Gastrocnemius medialis (tissue), 4 donors: Measurements from ENCODE around the gene SLC24A4. TPM values are rescaled to one million over a fixed set of nuclear protein-coding genes. Genes with fewer than 3 reads are reported as not detected.

Source experiments
- ATAC-seq, 2 donors: fragments of 150-250 bp; one replicate each; pipeline ENCODE4 v1.9.1; 2016
- DNase-seq, 2 donors: peaks; one replicate each; pipeline ENCODE4 v3.0.0-alpha.2; 2019
- H3K27ac ChIP-seq, 4 donors: fragments of 200-600 bp; sonication (generic); 1 replicate in 1 of 4; 2 replicates in 3 of 4; pipeline ENCODE4 v1.5.1; 2016 to 2018; ENCODE audit warnings: mild to moderate bottlenecking in 2 of 4, moderate library complexity in 1 of 4
- H3K27me3 ChIP-seq, 3 donors: fragments of 200-600 bp; sonication (generic) in 2 of 3; 1 replicate in 1 of 3; 2 replicates in 2 of 3; pipeline versions ENCODE4 v1.5.1 to v1.6.0; 2016 to 2019; ENCODE audit warnings: mild to moderate bottlenecking in 1 of 3, moderate library complexity in 1 of 3
- H3K36me3 ChIP-seq, 2 donors: fragments of 200-600 bp; sonication (generic) in 1 of 2; one replicate each; pipeline ENCODE4 v1.5.1; 2017 to 2018
- H3K4me1 ChIP-seq, 2 donors: fragments of 200-600 bp; sonication (generic) in 1 of 2; one replicate each; pipeline ENCODE4 v1.5.1; 2016 to 2017; ENCODE audit warnings: mild to moderate bottlenecking in 2 of 2
- H3K4me3 ChIP-seq, 4 donors: fragments of 200-600 bp; sonication (generic) in 3 of 4; 1 replicate in 1 of 4; 2 replicates in 3 of 4; pipeline ENCODE4 v1.5.1; 2016 to 2019; ENCODE audit warnings: mild to moderate bottlenecking in 2 of 4
- H3K9me3 ChIP-seq, 3 donors: fragments of 200-600 bp; sonication (generic) in 2 of 3; 1 replicate in 1 of 3; 2 replicates in 2 of 3; pipeline ENCODE4 v1.5.1; 2016 to 2019
- POLR2A ChIP-seq, 2 donors: fragments of 450-650 bp; IDR thresholded peaks; one replicate each; pipeline ENCODE4 v1.6.1; 2017; ENCODE audit warnings: antibody characterized with exemption in 2 of 2, mild to moderate bottlenecking in 2 of 2, moderate library complexity in 2 of 2
- in situ Hi-C, 4 donors: fragments of 200-750 bp; cut with MboI; loops; one replicate each; pipeline versions ENCODE4 v1.15.0 to v1.8.0; 2017; ENCODE audit warnings: low sequenced_read_pairs in 4 of 4
- intact Hi-C: fragments of 100-400 bp; cut with DNase I; formaldehyde crosslinking; loops from one replicate; pipeline ENCODE4 v1.15.1; 2023; ENCODE audit warnings: low total_unique reads
- total RNA-seq, 4 donors: library from RNA; depleted of rRNA; stranded (reverse); fragments of >200 nt; gene quantifications; one replicate each; pipeline versions ENCODE4 v1.1.0 to v1.2.3, GENCODE V29; 2016
- TF ChIP-seq, protein P1 (sequence below), 5 experiments: fragments of 450-650 bp in 3 of 5; fragments of 200-600 bp in 2 of 5; sonication (generic) in 2 of 5; IDR thresholded peaks in 4 of 5; conservative IDR thresholded peaks in 1 of 5; 1 replicate in 4 of 5; 2 replicates in 1 of 5; pipeline ENCODE4 v1.5.1; 2016 to 2019; ENCODE audit warnings: antibody characterized with exemption in 5 of 5, mild to moderate bottlenecking in 3 of 5, moderate library complexity in 3 of 5

SLC24A4 gene
- total RNA-seq, 4 donors from 2014 or later = 0.07 to 0.76 (median 0.50) TPM

DNA sequence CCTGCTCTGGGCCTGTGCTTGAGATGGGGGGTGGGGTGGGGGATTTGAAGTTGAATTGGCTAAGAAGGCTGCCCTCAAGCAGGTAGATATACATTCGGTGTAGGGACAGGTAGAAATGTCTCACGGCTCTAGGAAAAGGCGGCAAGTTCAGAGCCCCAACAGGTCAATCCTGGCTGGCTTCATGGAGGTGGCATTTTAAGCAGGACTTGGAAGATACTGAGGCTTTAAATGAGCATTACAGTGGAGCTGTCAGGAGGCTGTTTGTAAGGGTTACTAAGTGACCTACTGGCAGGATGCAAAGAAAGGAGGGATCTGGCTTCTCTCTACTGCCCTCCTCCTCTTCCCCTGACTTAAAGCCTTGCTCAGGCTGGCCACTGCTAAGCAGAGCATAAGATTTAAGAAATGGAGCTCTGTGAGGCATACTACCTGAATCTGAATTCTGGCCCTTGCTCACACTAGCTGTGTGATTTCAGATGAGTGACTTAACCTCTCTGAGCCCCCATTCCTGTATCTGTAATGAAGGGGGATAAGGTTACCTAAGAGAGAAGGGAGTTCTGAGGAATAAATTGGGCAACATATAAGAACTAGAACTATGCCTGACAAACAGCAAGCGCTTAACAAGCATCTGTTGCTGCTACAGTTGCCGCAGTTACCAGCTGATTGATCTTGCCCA is 61.6 kb downstream of the SLC24A4 start:
- ATAC-seq = no peak
- TF ChIP-seq, protein P1, sequence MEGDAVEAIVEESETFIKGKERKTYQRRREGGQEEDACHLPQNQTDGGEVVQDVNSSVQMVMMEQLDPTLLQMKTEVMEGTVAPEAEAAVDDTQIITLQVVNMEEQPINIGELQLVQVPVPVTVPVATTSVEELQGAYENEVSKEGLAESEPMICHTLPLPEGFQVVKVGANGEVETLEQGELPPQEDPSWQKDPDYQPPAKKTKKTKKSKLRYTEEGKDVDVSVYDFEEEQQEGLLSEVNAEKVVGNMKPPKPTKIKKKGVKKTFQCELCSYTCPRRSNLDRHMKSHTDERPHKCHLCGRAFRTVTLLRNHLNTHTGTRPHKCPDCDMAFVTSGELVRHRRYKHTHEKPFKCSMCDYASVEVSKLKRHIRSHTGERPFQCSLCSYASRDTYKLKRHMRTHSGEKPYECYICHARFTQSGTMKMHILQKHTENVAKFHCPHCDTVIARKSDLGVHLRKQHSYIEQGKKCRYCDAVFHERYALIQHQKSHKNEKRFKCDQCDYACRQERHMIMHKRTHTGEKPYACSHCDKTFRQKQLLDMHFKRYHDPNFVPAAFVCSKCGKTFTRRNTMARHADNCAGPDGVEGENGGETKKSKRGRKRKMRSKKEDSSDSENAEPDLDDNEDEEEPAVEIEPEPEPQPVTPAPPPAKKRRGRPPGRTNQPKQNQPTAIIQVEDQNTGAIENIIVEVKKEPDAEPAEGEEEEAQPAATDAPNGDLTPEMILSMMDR (IDR thresholded peaks at IDR 0.05 in 4 of 5, conservative IDR thresholded peaks at IDR 0.05 in 1 of 5) = no peak
- no peak for TF ChIP-seq POLR2A (IDR thresholded peaks at IDR 0.05)

DNA sequence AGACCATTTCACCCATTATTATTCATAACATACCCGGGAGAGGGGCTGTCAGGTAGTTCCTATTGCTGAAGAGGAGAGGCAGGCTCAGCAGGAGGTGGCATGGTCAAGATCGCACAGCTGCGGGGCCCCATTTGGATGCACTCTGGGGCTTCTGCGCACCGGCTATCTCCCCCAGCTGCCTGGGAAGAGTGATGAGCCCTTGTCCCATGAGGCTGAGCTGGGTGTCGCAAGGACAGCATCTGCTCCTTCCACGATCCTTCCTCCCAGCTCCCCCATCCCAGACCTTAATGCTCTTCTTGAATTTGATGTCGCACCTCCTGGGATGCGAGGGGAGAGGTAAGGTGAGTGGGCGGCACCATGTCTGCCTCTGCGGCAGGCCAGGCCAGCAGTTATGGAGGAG is 62.6 kb downstream of the SLC24A4 start:
- no peaks in the 10 kb centered on the region for H3K27me3 ChIP-seq
- no peaks in the 10 kb centered on the region for H3K4me1 ChIP-seq
- no peak for TF ChIP-seq POLR2A (IDR thresholded peaks at IDR 0.05)
- TF ChIP-seq, protein P1 (IDR thresholded peaks at IDR 0.05 in 4 of 5, conservative IDR thresholded peaks at IDR 0.05 in 1 of 5) = no peak
- H3K36me3 ChIP-seq = no peaks in the 10 kb centered on the region
- H3K4me3 ChIP-seq = no peak overlapping the region
- no peak for DNase-seq
- H3K27ac ChIP-seq = no peak overlapping the region
- no peak for ATAC-seq
- no peaks in the 10 kb centered on the region for H3K9me3 ChIP-seq
- in situ Hi-C loops = no loop called here
- intact Hi-C loops = no loop called here

More for the DNA sequence above, 61.6 kb downstream of the SLC24A4 start:
- H3K4me3 ChIP-seq = no peak overlapping the region
- no peak overlapping the region for H3K27ac ChIP-seq
- no peaks in the 10 kb centered on the region for H3K36me3 ChIP-seq
- H3K27me3 ChIP-seq = no peaks in the 10 kb centered on the region
- no peak for DNase-seq
- in situ Hi-C loops (no loop called here), intact Hi-C loops (no loop called here)
- H3K4me1 ChIP-seq = no peaks in the 10 kb centered on the region
- H3K9me3 ChIP-seq = no peaks in the 10 kb centered on the region

DNA sequence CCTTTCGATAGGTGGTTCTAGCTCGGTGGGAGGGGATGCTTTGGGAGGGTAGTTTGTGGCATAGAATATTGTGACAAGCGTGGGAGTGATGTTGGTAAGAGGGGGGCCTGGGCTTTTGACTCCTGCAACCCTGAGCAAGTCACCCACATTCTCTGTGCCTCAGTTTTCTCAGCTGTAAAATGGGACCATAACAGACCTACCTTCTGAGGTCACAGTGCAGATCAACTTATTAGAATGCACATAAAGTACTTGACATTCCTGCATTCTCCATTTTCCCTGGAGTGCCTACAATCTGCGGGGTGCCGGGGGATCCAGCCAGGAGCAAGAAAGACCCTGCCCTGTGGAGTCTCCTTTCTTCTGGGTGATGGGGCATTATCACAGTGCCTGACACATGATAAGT is 63.2 kb downstream of the SLC24A4 start:
- H3K36me3 ChIP-seq = no peaks in the 10 kb centered on the region
- DNase-seq = no peak
- no peak overlapping the region for H3K27ac ChIP-seq
- ATAC-seq = no peak
- H3K4me1 ChIP-seq = no peaks in the 10 kb centered on the region
- H3K27me3 ChIP-seq = no peaks in the 10 kb centered on the region
- no peak overlapping the region for H3K4me3 ChIP-seq
- no peaks in the 10 kb centered on the region for H3K9me3 ChIP-seq
- intact Hi-C loops (no loop called here), in situ Hi-C loops (no loop called here)
- TF ChIP-seq, protein P1 (IDR thresholded peaks at IDR 0.05 in 4 of 5, conservative IDR thresholded peaks at IDR 0.05 in 1 of 5) = no peak
- no peak for TF ChIP-seq POLR2A (IDR thresholded peaks at IDR 0.05)

DNA sequence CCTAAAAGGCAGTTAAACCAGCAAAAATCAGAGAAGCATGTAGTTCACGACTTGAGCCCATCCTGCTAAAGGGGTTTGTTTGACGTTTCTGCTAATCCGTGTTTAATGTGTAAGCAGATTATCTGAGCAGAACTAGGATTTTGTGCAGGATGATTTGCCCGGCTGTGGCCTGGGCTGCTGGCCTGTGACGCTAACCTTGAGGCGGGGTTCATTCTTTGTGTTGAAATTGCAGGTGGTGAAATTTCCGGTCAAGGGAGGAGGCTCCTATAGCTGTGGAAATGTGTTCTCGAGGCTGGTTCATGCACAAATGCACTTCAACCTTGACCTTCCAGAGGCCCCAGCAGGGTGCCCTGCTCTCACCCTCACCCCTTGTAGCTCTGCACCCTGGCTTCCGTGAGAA is 63.7 kb downstream of the SLC24A4 start:
- no peaks in the 10 kb centered on the region for H3K36me3 ChIP-seq

More for the DNA sequence above, 63.7 kb downstream of the SLC24A4 start:
- in situ Hi-C loops = no loop called here
- Histone ChIP-seq H3K9me3 (no peaks in the 10 kb centered on the region), H3K4me3 (no peak overlapping the region), H3K4me1 (no peaks in the 10 kb centered on the region), H3K27me3 (no peaks in the 10 kb centered on the region), H3K27ac (no peak overlapping the region)
- intact Hi-C loops = no loop called here
- no peak for ATAC-seq
- DNase-seq = no peak
- TF ChIP-seq, protein P1 (IDR thresholded peaks at IDR 0.05 in 4 of 5, conservative IDR thresholded peaks at IDR 0.05 in 1 of 5) = no peak
- no peak for TF ChIP-seq POLR2A (IDR thresholded peaks at IDR 0.05)
